HCT116 (cell line): ENCODE measurements around the gene FUOM.

ENCODE experiments used
- CTCF ChIP-seq, 3 experiments: fragments of 200-600 bp in 1 of 3; sonication (generic) in 1 of 3; IDR thresholded peaks in 2 of 3; conservative IDR thresholded peaks in 1 of 3; 2 replicates each; pipeline ENCODE4 v1.5.1; 2012 to 2017; ENCODE audit warnings: low read depth in 2 of 3, low read length in 2 of 3, antibody characterized with exemption in 1 of 3, borderline replicate concordance in 1 of 3, control low read depth in 1 of 3, mild to moderate bottlenecking in 1 of 3, mixed read lengths in 1 of 3, mixed run types in 1 of 3, moderate library complexity in 1 of 3; ENCODE audit not compliant: insufficient read depth in 1 of 3
- EGR1 ChIP-seq: IDR thresholded peaks from 2 replicates; pipeline ENCODE4 v1.6.1; 2012; ENCODE audit warnings: low read depth
- EZH2 ChIP-seq: fragments of 200-600 bp; sonication (generic); IDR thresholded peaks from 2 replicates; pipeline ENCODE4 v1.6.1; 2017; ENCODE audit warnings: antibody characterized with exemption, mixed run types
- MAX ChIP-seq: IDR thresholded peaks from 2 replicates; pipeline ENCODE4 v1.6.1; 2012
- POLR2A ChIP-seq: IDR thresholded peaks from 2 replicates; pipeline ENCODE4 v1.7.0; 2011; ENCODE audit warnings: borderline replicate concordance; ENCODE audit not compliant: insufficient read depth, insufficient read length; ENCODE audit errors: extremely low read depth
- POLR2AphosphoS5 ChIP-seq: IDR thresholded peaks from 2 replicates; pipeline ENCODE4 v1.6.1; 2011; ENCODE audit warnings: mild to moderate bottlenecking, low read depth, low read length, moderate library complexity
- RAD21 ChIP-seq: IDR thresholded peaks from 2 replicates; pipeline ENCODE4 v1.6.1; 2012; ENCODE audit warnings: low read depth, mild to moderate bottlenecking
- REST ChIP-seq: IDR thresholded peaks from 2 replicates; pipeline ENCODE4 v1.6.1; 2012; ENCODE audit warnings: low read depth
- YY1 ChIP-seq: IDR thresholded peaks from 2 replicates; pipeline ENCODE4 v1.6.1; 2011; ENCODE audit warnings: low read length, low read depth, moderate library complexity, mild to moderate bottlenecking; ENCODE audit not compliant: insufficient replicate concordance; ENCODE audit errors: extremely low read depth
- ZBTB33 ChIP-seq: IDR thresholded peaks from 2 replicates; pipeline ENCODE4 v1.6.1; 2011; ENCODE audit warnings: mild to moderate bottlenecking, low read length, moderate library complexity; ENCODE audit not compliant: insufficient replicate concordance; ENCODE audit errors: extremely low read depth

GRCh38 chr10:133390597-133391248 is 32.9 kb upstream of the FUOM start:
- no peak for TF ChIP-seq EZH2
- no peak for TF ChIP-seq CTCF (IDR thresholded peaks at IDR 0.05 in 2 of 3, conservative IDR thresholded peaks at IDR 0.05 in 1 of 3; ENCODE audit: borderline replicate concordance in 1 of 3, insufficient read depth in 1 of 3, low read depth in 2 of 3, low read length in 2 of 3)
- TF ChIP-seq POLR2A: no peak
- no peak for TF ChIP-seq MAX
- no peak for TF ChIP-seq ZBTB33
- no peak for TF ChIP-seq REST
- no peak for TF ChIP-seq YY1
- TF ChIP-seq EGR1: no peak
- no peak for TF ChIP-seq POLR2AphosphoS5
- TF ChIP-seq RAD21: no peak
